GM06990 (cell line): ENCODE measurements around the gene DOK7.

Experiments used
- DNase-seq: peaks from one replicate; pipeline ENCODE4 v3.0.0-alpha.2; 2011; ENCODE audit not compliant: insufficient read length; ENCODE audit errors: extremely low read depth
- H3K27me3 ChIP-seq: replicated peaks from 2 replicates; pipeline ENCODE4 v1.6.0; 2011; ENCODE audit warnings: low read length; ENCODE audit not compliant: control insufficient read depth, insufficient read depth
- H3K36me3 ChIP-seq: 2 replicates; pipeline ENCODE4 v1.5.1; 2011; ENCODE audit warnings: low read length; ENCODE audit not compliant: control insufficient read depth, insufficient read depth
- H3K4me3 ChIP-seq: replicated peaks from 2 replicates; pipeline ENCODE4 v1.5.1; 2011; ENCODE audit warnings: low read depth, mild to moderate bottlenecking, control low read depth, low read length
- CTCF ChIP-seq: IDR thresholded peaks from 2 replicates; pipeline ENCODE4 v1.5.1; 2011; ENCODE audit warnings: low read length, control low read depth, mild to moderate bottlenecking, inconsistent platforms; ENCODE audit not compliant: insufficient read depth, poor library complexity, severe bottlenecking

The DOK7 gene

DNA sequence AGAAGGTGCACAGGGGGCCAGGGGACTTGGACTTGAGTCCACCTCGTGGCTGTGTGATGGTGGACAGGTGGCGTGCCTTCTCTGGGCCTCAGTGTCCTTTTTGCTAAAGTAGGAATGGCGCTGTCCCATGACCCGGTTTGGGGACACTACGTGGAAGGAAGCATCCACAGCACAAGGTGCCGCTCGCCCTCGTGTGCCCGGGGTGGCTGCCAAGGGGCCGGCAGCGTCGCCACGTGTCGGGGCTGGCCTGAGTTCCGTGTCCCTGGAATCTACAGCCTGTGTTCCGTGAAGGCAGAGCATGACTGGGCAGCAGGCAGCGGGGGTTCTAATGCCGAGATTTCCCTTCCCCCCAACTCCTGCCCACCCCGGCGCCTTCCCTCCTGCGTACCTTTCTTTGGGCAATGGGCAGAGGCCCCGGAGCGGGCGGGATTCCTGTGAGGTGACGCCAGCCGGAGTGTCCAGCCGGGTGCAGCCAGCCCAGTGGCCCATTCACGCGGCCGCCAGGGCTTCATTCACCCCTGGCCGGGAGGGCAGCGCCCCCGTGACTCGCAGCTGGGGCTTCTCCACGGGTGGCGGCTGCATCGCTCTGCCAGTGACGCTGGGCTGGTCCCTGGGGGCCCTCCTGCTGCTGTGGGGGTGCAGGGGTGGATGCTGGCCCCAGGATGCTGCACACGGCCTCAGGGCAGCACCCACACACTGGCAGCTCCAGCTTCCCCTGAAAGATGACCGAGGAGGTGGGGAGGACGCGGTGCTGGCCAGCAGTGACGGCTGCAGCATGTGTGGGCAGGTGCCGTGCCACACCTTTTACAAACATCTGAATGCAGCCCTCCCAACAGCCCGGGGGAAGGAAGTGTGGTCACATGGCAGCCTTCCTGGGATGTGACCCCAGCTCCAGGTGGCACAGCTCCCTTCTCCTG, 21.2 kb downstream of the DOK7 start:
- peak; percentile 41 for DNase-seq
- TF ChIP-seq CTCF = no peak
- Histone ChIP-seq H3K27me3 (no peaks in the 10 kb centered on the region; the same call in 1 of the 2 replicates), H3K36me3 (no peaks in the 10 kb centered on the region), H3K4me3 (no peak overlapping the region)

DNA sequence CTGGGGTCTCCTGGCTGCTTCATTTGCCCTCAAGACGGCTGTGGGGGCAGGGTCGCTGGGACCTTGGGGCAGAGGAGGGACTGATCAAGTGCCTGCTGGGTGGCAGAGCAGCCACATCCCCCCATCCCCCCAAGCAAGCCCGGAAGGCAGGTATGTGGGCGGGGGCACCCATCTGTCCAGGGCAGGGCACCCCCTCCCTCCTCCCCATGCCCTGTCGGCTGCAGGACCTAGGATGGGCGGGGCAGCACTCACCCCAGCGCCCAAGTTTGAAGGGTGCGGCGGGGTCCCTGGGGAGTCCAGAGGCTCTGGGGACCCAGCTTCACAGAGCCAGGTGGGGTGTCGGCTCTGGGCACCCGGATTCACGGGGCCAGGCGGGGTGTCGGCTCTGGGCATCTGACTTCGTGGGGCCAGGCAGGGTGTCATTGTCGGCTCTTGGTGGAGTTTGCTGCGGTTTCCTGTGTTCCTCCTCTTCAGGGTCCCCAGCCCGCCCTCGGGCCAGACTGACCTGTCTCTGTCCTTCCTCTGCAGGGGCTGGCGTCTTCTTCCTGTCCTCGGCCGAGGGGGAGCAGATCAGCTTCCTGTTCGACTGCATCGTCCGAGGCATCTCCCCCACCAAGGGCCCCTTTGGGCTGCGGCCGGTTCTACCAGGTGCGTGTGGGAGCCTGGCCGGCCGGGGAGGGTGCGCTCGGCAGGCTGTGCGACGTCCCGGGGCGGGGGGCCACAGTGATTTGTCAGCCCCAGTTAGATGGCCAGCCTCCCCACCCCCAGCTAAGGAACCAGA, 22.1 kb downstream of the DOK7 start:
- H3K4me3 ChIP-seq = 0 out of 2 replicates have a peak overlapping the region, but pooled peaks have one; percentile 5
- TF ChIP-seq CTCF = no peak
- no peaks in the 10 kb centered on the region; the same call in 1 of the 2 replicates for H3K27me3 ChIP-seq
- no peaks in the 10 kb centered on the region for H3K36me3 ChIP-seq
- DNase-seq = peak; percentile 41

- no peaks in the 10 kb centered on the region for H3K36me3 ChIP-seq
- no peak overlapping the region for H3K4me3 ChIP-seq
- no peak for TF ChIP-seq CTCF
- DNase-seq = no peak
- no peaks in the 10 kb centered on the region; the same call in 1 of the 2 replicates for H3K27me3 ChIP-seq
Observed at GRCh38 chr4:3485886-3486540, 22.9 kb downstream of the DOK7 start.

DNA sequence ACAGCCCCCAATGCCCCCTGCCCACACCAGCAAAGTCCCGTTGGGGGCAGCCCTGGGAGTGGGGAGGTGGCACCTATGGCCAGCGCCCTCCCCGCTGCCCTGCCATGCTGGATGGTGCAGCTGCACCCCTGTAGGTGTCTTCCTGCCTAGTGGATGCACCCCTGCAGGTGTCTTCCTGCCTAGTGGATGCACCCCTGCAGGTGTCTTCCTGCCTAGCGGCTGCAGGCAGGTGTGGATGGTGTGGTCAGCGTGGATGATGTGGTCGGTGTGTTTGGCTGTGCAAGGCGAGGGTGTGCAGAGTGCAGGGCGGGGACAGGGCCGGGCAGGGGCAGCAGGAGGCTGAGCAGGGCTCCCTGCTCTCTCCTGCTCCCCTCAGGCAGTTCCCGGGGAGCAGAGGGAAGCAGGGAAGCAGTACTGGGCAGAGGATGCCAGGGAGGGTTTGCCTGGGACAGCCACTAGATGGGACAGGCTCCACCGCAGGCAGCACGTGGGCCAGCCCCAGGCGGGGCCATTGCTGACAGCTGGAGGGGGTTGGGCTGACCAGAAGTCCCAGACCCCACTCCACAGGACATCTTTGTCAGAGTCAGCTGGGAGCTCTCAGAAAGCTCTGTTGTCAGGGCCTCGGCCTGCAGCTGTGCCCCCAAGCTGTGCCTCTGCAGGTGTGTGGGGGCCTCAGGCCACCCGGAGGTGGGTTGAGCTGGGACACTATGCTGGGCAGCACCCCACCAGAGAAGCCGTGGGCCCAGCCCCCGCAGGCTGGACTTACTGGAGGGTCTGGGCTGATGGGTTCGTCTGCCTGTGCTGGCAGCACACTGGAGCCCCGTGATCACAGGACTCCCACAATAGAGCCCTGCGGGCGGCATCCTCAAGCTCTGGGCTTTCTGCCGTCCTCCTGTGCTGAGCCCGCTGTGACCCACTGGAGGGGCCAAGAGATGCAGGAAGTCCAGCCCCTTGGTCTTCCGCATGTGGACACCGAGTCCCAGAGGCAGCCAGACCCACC, 23.7 kb downstream of the DOK7 start:
- Histone ChIP-seq H3K4me3 (no peak overlapping the region), H3K36me3 (no peaks in the 10 kb centered on the region), H3K27me3 (no peaks in the 10 kb centered on the region; the same call in 1 of the 2 replicates)
- DNase-seq = no peak
- TF ChIP-seq CTCF = no peak

DNA sequence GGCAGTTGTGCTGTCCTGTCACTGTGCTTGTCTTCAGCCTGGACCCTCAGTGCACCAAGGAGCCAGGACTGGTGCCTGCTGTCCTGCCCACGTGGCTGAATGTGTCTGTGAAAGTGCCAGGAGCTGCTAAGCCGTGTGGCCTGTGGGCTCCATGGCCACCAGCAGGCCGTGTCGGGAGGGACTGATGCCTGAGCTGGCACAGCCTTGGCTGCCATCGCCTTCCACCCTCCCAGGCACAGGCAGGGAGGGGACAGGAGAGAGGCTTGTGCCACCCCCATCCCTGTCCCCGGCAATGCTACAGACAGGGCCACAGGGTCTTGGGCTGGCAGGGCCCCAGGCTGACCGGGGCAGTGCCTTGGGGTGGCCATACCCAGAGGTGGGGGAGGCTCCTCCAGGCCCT, 24.8 kb downstream of the DOK7 start:
- no peak for TF ChIP-seq CTCF
- Histone ChIP-seq H3K36me3 (no peaks in the 10 kb centered on the region), H3K4me3 (no peak overlapping the region), H3K27me3 (no peaks in the 10 kb centered on the region; the same call in none of the 2 replicates)
- no peak for DNase-seq
